H7 (cell line): Measurements from ENCODE around the gene ALX4. TPM values are rescaled to one million over a fixed set of nuclear protein-coding genes. Genes with fewer than 3 reads are reported as not detected.

ENCODE experiments used
- DNase-seq: peaks from one replicate; pipeline ENCODE4 v3.0.0; 2012
- H3K27me3 ChIP-seq: 2 replicates; pipeline ENCODE4 v1.6.0; 2011; ENCODE audit warnings: mild to moderate bottlenecking, low read length; ENCODE audit not compliant: control insufficient read depth, insufficient read depth
- H3K36me3 ChIP-seq: replicated peaks from 2 replicates; pipeline ENCODE4 v1.5.1; 2011; ENCODE audit warnings: low read length; ENCODE audit not compliant: control insufficient read depth, insufficient read depth
- H3K4me3 ChIP-seq: 2 replicates; pipeline ENCODE4 v1.5.1; 2011; ENCODE audit warnings: low read depth, mild to moderate bottlenecking, control low read depth, low read length, moderate library complexity; ENCODE audit not compliant: insufficient read depth
- total RNA-seq: library from RNA; depleted of rRNA; stranded (reverse); fragments of >200 nt; shearing (Covaris generic); gene quantifications from 2 replicates; pipeline ENCODE4 v1.2.3, GENCODE V29; 2014; rRNA removed

ALX4 gene
- total RNA-seq = not detected in 2 replicates

DNA sequence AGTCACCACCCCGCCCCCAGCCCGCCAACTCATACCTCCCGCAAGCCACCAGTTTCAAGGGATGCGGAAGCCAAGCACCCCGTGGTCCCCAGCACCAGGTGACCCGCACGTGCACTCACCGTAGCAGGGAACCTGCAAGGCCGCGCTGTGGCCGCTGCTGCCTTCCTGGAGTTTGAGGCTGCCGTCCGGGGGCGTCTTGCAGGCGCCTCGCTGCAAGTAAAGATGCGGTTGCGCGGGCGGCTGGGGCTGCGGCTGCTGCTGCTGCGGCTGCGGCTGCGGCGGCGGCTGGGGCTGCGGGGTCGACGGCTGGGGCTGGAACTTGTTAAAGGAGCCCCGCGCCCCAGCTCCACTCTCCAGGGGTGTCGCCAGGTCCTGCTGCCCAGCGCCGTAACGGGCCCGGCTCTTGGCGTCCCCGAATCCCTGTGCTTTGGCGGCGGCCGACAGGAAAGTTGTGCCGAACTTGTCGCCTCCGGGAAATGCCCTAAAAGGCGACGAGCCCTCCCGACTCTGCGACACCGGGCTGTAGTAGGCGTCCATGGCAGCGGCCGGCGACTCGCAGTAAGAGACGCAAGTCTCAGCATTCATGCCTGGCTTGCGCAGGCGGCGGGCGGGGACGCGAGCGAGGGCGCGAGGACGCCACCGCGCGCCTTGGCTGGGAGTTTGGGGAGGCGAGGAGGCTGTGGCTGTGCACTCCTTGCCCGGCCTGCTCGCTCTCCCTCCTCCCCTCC lies at the start of gene ALX4:
Gene ALX4, minus strand, starts transcription at position 662 of the 728 bp plus-strand sequence. Its CDS starts 77 bp downstream, at position 585.
- DNase-seq = peak; percentile 91
- no peaks in the 10 kb centered on the region for H3K36me3 ChIP-seq
- H3K27me3 ChIP-seq = peaks cover 100% of the 10 kb centered on the region
- peak within 1 kb of the TSS; percentile 32 for H3K4me3 ChIP-seq

DNA sequence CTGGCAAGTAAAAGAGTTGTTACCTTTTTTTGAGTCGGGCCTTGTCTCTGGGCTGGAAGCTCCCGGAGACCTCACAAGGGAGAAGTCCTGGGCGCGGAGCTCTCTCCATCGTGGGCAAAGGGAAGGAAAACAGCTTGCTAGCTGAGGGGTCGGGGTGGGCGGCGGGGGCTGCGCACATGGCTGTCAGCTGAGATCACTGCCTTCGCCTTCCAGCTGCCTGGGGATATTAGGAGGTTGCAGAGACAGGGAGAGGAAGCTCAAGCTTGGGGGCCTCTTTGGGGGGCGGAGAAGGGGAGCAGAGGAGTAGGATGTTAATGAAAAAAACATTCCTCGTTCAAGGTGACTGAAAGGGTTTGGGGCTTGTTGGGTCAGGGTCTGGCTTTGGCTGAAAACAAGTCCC lies 49.2 kb upstream of the ALX4 start:
- Histone ChIP-seq H3K4me3 (no peak overlapping the region), H3K27me3 (no peaks in the 10 kb centered on the region; the same call in 1 of the 2 replicates), H3K36me3 (no peaks in the 10 kb centered on the region)
- DNase-seq = no peak

DNA sequence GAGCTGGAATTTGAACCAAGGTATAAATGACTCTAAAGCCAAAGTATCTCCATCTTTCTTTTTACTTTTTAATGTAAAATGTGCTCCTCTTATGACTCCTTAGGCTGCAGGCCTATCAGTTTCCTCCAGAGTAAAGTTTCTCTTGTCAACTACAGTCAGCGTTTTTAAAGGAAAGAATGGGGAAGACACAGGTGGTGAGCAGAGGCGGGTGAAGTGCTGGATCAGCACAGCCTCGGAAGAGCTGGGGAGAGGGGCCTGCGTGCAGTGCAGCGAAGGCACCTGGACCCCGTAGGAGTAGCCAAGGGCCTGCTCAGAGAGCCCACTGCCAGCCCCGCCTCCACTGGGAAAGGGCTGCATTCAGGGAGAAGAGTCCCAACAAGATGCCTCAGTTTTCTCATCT lies 48.8 kb upstream of the ALX4 start:
- H3K4me3 ChIP-seq = no peak overlapping the region
- no peaks in the 10 kb centered on the region; the same call in 1 of the 2 replicates for H3K27me3 ChIP-seq
- DNase-seq = no peak
- no peaks in the 10 kb centered on the region for H3K36me3 ChIP-seq

DNA sequence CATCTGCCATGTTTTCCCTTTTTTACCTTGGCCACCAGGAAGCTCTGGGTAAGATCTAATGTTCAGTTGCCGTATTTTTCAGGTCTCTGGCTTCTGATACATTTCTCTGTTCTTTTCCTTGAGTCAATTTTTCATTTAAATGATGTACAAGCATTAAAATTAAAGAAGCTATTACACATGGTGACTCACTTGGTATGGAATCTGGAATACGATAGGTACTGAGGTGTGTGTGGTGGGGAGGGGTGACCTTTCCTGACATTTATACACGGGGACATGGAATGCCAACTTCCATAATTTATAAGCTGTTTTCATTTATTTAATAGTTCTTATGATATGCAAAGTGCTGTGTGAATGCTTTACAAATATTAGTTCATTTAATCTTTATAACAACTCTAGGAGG lies 47.8 kb upstream of the ALX4 start:
- Histone ChIP-seq H3K36me3 (no peaks in the 10 kb centered on the region), H3K4me3 (no peak overlapping the region), H3K27me3 (no peaks in the 10 kb centered on the region; the same call in 1 of the 2 replicates)
- DNase-seq = no peak

DNA sequence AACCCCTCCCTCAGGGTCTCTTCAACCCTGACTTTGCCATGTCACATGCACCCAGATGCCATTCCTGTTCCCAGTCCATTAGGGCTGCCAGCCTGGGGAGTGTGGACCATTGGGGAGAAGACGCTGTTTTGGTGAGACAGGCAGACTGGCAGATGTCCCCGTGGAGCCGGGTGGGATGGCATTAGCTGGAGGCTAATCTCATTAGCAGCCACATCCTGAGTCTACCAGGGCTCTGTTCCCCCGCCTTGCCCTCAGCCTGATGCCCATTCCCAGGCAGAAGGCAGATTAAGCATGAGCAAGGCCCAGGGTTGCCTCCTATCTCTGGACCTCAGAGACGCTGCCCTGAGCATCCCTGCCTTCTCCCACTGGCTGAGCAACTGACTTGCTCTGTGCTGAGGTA lies 46.4 kb upstream of the ALX4 start:
- H3K36me3 ChIP-seq = no peaks in the 10 kb centered on the region
- H3K27me3 ChIP-seq = no peaks in the 10 kb centered on the region; the same call in 1 of the 2 replicates
- H3K4me3 ChIP-seq = no peak overlapping the region
- no peak for DNase-seq

DNA sequence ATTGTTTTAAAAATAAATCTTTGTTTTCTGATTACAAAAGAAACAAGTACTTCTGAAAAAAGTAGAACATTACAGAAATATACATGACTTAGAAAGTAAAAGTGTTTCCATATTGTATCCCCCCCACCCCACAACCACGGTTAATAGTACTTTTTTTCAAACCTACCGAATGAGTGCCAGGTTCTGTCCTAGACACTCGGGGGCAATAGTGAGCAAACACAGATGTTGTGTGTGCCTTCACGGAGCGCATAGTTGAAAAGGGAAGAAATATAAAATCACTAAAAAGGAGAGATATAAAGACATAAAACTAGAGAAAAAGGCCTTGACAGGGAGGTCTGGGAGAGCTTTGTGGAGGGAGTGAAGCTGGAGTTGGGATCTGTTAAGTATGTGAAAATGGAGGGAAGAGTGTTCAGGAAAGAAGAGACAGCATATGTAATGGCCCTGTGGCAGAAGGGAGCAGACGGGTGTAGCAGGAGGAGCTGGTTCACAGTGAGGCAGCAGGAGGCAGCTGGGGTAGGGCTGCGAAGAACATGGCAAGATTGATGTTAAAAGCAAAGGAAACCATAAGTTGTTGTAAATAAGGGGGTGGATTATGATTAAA lies 42.1 kb upstream of the ALX4 start:
- H3K4me3 ChIP-seq = no peak overlapping the region
- H3K27me3 ChIP-seq = no peaks in the 10 kb centered on the region
- H3K36me3 ChIP-seq = no peaks in the 10 kb centered on the region
- DNase-seq = peak; percentile 69

DNA sequence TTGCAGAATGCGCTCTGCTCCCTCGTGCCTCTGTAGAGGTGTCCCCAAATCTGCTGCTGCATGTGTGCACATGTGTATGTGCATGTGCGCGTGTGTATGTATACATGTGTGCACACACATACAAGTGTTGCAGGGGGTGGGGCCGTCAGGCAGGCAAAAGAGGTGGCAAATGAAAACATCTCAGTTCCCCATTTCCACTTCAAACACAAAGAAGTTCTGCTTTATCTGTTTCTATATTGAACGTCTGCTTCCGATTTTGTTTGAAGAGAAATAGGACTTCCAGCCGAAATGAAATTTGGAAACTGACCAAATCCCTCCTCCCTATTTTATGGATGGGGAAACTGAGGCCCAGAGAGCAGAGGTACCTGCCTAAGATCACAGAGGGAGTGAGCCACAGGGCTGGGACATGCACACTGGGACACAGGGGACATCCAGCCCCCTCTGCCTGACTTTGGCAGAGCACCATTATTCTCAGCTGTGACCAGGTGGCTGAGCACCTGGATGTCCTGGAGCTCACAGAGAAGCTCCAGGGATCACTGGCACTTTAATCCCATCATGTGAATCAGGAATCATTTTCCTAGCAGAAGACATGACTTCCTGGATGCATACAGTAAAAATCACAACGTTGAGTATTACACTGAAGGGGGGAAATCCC lies 41.2 kb upstream of the ALX4 start:
- H3K4me3 ChIP-seq = no peak overlapping the region
- DNase-seq = no peak

DNA sequence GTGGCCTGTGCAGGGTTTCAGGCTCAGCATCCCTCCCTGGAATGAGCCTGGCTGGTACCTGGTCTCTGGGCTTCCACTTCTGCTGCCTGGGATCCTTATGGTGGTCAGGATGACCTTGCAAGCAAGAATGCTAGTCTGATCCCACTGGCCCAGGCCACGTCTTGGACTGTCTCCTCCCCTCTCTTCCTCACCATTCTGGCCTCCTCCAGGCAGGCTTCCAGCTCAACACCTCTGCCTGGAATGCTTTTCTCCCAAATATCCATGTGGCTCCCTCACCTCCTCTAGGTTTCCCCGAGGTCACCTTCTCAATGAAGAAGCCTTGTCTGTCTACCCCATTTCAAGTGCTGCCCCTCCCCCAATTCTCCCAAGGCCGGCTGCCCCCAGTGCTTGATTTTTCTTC lies 39.4 kb upstream of the ALX4 start:
- H3K36me3 ChIP-seq = no peaks in the 10 kb centered on the region
- no peaks in the 10 kb centered on the region for H3K27me3 ChIP-seq
- no peak for DNase-seq
- H3K4me3 ChIP-seq = no peak overlapping the region

More for the DNA sequence above, 41.2 kb upstream of the ALX4 start:
- Histone ChIP-seq H3K27me3 (no peaks in the 10 kb centered on the region), H3K36me3 (no peaks in the 10 kb centered on the region)

DNA sequence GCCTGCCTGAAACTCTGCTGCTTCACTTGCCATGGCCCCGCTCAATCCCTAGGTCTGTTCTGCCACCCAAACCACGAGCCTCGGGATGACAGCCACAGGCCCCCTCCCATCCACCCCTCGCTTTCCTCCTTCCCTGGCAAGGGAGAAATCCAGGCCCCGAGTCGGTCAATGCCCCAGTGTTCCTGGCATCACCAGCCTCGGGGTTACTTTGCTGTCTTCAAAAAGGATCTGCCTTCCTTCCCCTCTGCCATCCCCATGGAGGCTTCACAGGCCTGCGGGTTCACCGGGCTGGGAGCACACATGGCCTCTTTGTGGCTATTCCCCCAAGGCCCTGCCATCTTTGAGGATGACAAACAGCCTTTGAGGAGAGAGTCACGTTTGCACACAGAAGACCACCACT lies 38.8 kb upstream of the ALX4 start:
- H3K4me3 ChIP-seq = no peak overlapping the region
- no peak for DNase-seq
- H3K27me3 ChIP-seq = no peaks in the 10 kb centered on the region
- H3K36me3 ChIP-seq = no peaks in the 10 kb centered on the region

DNA sequence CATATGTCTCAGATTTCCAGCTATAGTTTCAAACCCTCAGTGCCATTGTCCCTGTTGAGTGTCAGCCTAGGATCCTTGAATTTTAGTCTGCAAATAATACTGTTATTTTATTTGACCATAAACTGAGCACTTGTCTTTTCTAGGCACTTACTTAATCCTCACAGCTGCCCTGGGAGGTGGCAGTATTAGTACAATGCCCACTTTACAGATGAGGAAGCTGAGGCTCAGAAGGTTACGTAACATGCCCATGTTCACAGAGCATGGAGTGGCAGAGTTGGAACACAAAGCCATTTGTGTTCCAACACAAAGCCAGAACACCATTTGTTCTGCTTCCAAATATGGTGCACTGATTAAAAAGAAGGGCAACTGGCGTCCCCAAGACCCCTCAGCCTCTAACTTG lies 38.2 kb upstream of the ALX4 start:
- Histone ChIP-seq H3K4me3 (no peak overlapping the region), H3K27me3 (no peaks in the 10 kb centered on the region)

DNA sequence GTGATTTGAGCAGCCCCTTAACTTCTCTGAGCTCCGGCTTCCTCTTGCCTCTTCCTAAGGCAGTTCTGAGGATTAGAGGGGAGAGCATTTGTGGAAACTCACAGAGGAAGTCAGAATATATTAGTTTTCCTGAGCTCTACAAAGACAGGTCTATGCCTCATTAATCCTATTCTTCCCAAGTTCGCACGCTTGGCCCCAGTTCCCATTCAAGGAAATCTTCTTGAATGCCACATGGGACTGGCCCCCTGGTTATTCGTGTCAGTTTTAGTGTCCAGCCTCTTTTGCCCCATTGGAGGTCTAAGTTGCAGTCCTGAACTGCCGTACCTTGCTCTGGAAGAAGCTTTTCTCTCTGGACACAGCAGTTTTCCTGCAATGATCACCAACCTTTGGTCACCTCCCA lies 37.6 kb upstream of the ALX4 start:
- DNase-seq = no peak
- Histone ChIP-seq H3K36me3 (no peaks in the 10 kb centered on the region), H3K4me3 (no peak overlapping the region), H3K27me3 (no peaks in the 10 kb centered on the region)

More for the DNA sequence above, 38.2 kb upstream of the ALX4 start:
- DNase-seq = no peak
- H3K36me3 ChIP-seq = no peaks in the 10 kb centered on the region

DNA sequence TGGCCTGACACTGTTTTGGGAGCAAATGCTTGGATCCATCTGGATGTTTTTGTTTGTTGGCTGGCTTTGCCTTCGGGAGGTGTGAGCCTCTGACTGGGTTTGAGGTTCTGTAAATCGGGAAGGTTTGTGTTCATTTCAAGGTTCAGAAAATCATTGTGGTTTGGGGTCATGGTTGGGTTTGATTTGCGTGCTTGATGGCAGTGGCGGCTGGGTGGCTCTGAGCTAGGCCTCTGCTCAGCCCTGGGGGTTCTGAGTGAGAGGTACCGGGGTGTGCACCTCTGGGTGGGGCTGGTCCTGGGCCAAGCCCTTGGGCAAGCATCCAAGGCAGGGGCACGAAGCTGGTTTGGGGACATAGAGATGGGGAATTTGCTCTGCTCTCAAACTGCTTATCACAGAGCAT lies 37.0 kb upstream of the ALX4 start:
- no peak for DNase-seq
- Histone ChIP-seq H3K36me3 (no peaks in the 10 kb centered on the region), H3K4me3 (no peak overlapping the region), H3K27me3 (no peaks in the 10 kb centered on the region)

DNA sequence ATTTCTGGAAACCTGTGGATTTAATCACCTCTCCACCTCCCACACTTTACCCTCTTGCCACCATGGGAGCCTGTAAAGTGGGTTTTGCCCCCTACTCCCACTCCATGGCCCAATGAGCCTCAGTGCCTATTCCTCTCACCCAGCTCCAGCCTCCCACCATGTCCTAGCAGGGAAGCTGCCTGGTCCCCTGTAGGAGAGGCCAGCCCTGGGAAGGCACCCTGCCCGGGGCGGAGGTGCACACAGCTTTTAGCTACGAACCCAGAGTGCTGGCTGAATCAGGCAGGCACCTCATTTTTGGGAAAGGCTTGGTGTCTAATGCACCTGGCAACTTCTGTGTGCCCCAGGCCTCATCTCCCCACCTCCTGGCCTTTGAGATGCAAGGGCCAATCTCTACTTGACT lies 35.8 kb upstream of the ALX4 start:
- no peaks in the 10 kb centered on the region for H3K36me3 ChIP-seq
- no peak for DNase-seq
- no peaks in the 10 kb centered on the region for H3K27me3 ChIP-seq
- H3K4me3 ChIP-seq = no peak overlapping the region

DNA sequence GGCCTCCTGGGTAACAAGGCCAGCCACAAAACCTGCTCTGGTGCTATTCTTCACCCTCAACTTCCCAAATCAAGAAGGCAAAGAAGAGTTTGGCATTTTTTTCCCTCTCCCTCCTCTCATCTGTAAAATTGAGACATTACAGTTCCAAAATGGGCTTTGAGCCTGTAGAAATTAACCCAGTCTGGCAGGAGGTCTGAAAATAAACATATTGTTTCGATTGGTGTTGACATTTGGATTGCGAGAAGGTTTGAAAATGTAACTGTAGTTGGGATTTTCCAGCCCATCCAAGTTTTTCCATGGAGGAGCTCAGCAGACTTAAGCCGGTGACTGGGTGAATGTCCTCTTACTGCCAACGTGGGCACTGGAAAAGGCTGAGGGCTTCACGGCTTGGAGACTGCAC lies 35.0 kb upstream of the ALX4 start:
- Histone ChIP-seq H3K36me3 (no peaks in the 10 kb centered on the region), H3K27me3 (no peaks in the 10 kb centered on the region), H3K4me3 (no peak overlapping the region)
- no peak for DNase-seq

DNA sequence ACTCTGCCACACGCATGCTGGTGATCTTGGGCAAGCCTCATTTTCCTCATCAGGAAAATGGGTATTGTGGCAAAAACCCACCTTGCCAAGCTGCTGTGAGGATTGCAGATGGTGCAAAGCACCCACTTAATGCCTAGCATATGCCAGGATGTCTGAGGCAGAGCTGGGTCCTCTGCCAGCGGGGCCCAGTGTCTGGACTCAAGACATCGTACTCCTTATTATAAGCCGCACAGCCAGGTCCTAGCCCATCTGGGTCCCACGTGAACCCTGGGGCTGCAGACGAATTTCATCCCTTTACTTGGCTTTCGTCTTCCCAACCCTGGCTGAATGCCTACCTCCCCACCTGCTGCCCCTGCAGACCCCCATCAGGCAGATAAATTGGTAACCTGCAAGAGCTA lies 34.5 kb upstream of the ALX4 start:
- no peak for DNase-seq
- Histone ChIP-seq H3K4me3 (no peak overlapping the region), H3K36me3 (no peaks in the 10 kb centered on the region), H3K27me3 (no peaks in the 10 kb centered on the region; the same call in 1 of the 2 replicates)
